Parathyroid adenoma (tissue), 2 donors: ENCODE data around the gene PRPF6.

Experiments
- H2AFZ ChIP-seq: fragments of 300-600 bp; sonication (generic); one replicate; pipeline ENCODE4 v1.7.0; 2017; ENCODE audit warnings: antibody characterized with exemption, mild to moderate bottlenecking
- H3K27ac ChIP-seq: fragments of 300-600 bp; sonication (generic); one replicate; pipeline ENCODE4 v1.7.0; 2017
- H3K27me3 ChIP-seq: fragments of 300-600 bp; sonication (generic); one replicate; pipeline ENCODE4 v1.7.0; 2017; ENCODE audit warnings: low read length; ENCODE audit not compliant: control insufficient read depth, insufficient read depth
- H3K36me3 ChIP-seq: fragments of 300-600 bp; sonication (generic); one replicate; pipeline ENCODE4 v1.7.0; 2017; ENCODE audit warnings: low read length; ENCODE audit not compliant: control insufficient read depth, insufficient read depth
- H3K4me1 ChIP-seq: fragments of 300-600 bp; sonication (generic); one replicate; pipeline ENCODE4 v1.7.0; 2017; ENCODE audit warnings: control low read depth
- H3K4me2 ChIP-seq: fragments of 300-600 bp; sonication (generic); one replicate; pipeline ENCODE4 v1.7.0; 2017; ENCODE audit warnings: low read length
- H3K4me3 ChIP-seq: fragments of 300-600 bp; sonication (generic); one replicate; pipeline ENCODE4 v1.7.0; 2017; ENCODE audit warnings: low read depth, low read length
- H3K79me2 ChIP-seq: fragments of 300-600 bp; sonication (generic); one replicate; pipeline ENCODE4 v1.7.0; 2017; ENCODE audit warnings: control low read depth
- H3K9ac ChIP-seq: fragments of 300-600 bp; sonication (generic); one replicate; pipeline ENCODE4 v1.7.0; 2017; ENCODE audit warnings: mild to moderate bottlenecking
- H3K9me3 ChIP-seq: fragments of 300-600 bp; sonication (generic); one replicate; pipeline ENCODE4 v1.7.0; 2017; ENCODE audit warnings: low read length; ENCODE audit not compliant: control insufficient read depth
- TF ChIP-seq, protein P1 (sequence below): fragments of 300-600 bp; sonication (generic); IDR thresholded peaks from one replicate; pipeline ENCODE4 v1.7.0; 2017; ENCODE audit warnings: antibody characterized with exemption, mild to moderate bottlenecking
- donor health status: primary hyperparathyroidism.

Gene PRPF6, protein sequence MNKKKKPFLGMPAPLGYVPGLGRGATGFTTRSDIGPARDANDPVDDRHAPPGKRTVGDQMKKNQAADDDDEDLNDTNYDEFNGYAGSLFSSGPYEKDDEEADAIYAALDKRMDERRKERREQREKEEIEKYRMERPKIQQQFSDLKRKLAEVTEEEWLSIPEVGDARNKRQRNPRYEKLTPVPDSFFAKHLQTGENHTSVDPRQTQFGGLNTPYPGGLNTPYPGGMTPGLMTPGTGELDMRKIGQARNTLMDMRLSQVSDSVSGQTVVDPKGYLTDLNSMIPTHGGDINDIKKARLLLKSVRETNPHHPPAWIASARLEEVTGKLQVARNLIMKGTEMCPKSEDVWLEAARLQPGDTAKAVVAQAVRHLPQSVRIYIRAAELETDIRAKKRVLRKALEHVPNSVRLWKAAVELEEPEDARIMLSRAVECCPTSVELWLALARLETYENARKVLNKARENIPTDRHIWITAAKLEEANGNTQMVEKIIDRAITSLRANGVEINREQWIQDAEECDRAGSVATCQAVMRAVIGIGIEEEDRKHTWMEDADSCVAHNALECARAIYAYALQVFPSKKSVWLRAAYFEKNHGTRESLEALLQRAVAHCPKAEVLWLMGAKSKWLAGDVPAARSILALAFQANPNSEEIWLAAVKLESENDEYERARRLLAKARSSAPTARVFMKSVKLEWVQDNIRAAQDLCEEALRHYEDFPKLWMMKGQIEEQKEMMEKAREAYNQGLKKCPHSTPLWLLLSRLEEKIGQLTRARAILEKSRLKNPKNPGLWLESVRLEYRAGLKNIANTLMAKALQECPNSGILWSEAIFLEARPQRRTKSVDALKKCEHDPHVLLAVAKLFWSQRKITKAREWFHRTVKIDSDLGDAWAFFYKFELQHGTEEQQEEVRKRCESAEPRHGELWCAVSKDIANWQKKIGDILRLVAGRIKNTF

DNA sequence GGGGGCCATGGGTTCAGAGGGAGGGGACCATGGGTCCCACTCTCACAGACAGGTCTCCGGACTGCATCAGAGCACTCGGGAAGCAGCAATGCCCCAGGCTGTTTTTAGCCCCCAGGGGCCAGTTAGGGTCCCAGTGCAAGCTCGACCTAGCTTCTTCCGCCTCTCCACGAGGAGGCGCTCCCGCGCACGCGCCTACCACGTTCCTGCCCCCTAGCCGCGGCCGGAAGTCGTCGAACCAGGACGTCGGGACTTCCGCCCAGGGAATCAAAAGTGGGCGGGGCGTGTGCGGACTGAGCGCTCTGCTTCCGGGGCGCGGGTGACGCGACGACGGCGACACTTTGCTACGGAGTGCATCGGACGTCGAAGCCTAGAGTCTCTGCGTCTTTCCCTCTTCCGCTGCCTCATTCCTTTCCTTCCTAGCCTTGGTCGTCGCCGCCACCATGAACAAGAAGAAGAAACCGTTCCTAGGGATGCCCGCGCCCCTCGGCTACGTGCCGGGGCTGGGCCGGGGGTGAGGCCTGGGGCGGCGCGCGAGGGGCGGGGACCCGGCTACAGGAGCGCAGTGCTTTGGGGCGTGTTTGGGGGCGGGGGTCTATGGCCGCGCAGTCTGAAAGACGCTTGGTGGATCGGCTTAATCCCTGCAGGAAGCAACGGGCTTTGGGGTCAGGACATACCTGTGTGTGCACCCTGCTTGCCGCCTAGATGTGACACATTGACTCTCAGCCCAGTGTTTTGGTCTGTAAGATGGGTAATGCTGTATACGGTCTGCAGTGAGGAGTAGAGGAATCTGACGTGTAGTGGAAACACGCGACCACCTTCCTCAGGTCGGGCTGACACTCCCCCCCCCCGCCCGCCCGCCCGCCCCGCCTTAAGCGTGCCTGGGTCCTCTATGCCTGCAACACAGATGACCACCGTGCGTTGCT is at the start of gene PRPF6:
TSS of gene PRPF6 (plus strand) at position 327 of the 923 bp plus-strand sequence. CDS start at position 441, 114 bp downstream.
- Histone ChIP-seq H3K4me3 (peak within 1 kb of the TSS; percentile 73), H3K4me2 (peak within 1 kb of the TSS; percentile 57), H3K27ac (peak within 1 kb of the TSS; percentile 90), H3K9me3 (no peaks in the 10 kb centered on the region), H3K4me1 (peaks cover 11% of the 10 kb centered on the region), H2AFZ (peak within 1 kb of the TSS; percentile 99), H3K27me3 (no peaks in the 10 kb centered on the region), H3K9ac (peak within 1 kb of the TSS; percentile 93), H3K79me2 (peaks cover 11% of the 10 kb centered on the region), H3K36me3 (no peaks in the 10 kb centered on the region)
- TF ChIP-seq, protein P1, sequence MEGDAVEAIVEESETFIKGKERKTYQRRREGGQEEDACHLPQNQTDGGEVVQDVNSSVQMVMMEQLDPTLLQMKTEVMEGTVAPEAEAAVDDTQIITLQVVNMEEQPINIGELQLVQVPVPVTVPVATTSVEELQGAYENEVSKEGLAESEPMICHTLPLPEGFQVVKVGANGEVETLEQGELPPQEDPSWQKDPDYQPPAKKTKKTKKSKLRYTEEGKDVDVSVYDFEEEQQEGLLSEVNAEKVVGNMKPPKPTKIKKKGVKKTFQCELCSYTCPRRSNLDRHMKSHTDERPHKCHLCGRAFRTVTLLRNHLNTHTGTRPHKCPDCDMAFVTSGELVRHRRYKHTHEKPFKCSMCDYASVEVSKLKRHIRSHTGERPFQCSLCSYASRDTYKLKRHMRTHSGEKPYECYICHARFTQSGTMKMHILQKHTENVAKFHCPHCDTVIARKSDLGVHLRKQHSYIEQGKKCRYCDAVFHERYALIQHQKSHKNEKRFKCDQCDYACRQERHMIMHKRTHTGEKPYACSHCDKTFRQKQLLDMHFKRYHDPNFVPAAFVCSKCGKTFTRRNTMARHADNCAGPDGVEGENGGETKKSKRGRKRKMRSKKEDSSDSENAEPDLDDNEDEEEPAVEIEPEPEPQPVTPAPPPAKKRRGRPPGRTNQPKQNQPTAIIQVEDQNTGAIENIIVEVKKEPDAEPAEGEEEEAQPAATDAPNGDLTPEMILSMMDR = peak; percentile 92

DNA sequence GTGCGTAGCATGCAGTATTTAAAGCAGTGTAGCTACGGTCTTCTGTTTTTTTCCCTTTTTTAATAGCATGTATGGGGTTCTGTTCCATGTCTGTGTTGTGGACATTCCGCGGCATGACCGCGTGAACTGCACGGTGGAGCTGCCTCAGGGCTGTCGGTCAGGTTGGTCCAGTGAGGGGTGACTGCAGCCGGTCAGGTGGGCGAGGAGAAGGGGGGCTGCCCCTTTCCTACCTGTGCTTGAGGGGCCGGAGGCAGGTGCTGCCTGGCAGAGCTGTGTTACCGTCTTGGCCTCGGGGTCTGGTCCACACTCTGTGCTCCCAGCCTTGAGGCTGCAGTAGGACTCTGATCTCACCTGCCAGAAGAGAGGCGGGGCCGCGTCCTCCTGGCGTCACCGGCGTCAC is 49.2 kb upstream of the PRPF6 start:
- Histone ChIP-seq H3K4me2 (no peak overlapping the region), H3K27ac (no peak overlapping the region), H3K79me2 (peaks cover 37% of the 10 kb centered on the region), H3K4me3 (no peak overlapping the region), H3K9me3 (no peaks in the 10 kb centered on the region), H3K27me3 (no peaks in the 10 kb centered on the region), H3K36me3 (no peaks in the 10 kb centered on the region), H3K9ac (no peak overlapping the region), H2AFZ (no peak overlapping the region), H3K4me1 (no peaks in the 10 kb centered on the region)
- TF ChIP-seq, protein P1 = no peak

DNA sequence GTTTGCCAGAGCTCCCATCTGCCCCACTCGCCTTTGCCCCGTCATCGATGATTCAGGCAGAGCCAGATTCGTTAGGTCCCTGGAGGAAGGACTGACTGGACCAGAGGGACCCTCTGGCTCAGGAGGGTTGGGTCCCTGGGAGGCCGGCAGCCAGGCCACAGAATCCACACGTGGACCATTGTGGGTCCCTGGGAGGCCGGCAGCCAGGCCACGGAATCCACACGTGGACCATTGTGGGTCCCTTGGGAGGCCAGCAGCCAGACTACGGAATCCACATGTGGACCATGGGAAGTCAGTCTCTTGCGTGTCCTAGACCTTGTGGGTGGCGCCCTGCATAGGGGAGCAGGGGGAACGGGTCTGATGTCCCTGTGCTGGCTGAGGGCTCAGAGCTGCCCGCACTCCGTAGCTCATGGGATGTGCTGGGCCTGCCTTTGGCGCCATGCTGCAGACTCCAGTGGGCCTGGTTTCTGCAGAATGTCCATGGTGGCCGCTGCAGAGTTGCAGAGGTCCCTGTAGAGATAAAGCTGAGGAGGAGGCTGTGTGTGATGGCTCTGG is 48.2 kb upstream of the PRPF6 start:
- H3K36me3 ChIP-seq = no peaks in the 10 kb centered on the region
- no peak overlapping the region for H3K4me3 ChIP-seq
- H3K27me3 ChIP-seq = no peaks in the 10 kb centered on the region
- H3K27ac ChIP-seq = no peak overlapping the region
- H3K79me2 ChIP-seq = peaks cover 40% of the 10 kb centered on the region
- no peak overlapping the region for H3K4me2 ChIP-seq
- H3K4me1 ChIP-seq = no peaks in the 10 kb centered on the region
- TF ChIP-seq, protein P1 = no peak
- no peak overlapping the region for H3K9ac ChIP-seq
- H3K9me3 ChIP-seq = no peaks in the 10 kb centered on the region
- no peak overlapping the region for H2AFZ ChIP-seq

DNA sequence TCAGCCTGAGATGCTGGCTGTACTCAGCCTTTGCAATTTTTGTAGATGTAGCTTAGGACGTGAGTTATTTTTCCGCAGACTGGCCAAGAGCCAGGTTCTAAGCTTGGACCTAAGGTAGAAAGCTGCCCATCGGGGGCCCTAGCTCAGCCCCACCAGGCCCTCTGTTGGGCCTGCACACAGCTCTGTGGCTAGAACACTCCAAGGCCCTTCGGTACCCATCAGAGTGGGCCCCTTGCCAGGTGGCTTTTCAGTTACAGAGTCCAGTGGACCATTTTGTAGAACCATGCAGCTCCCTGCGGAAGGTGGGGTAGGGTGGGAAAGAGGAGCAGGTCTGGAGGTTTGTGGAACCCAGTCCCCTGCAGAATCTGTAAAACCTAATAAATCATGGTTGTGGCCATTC is 47.3 kb upstream of the PRPF6 start:
- no peak overlapping the region for H3K27ac ChIP-seq
- no peaks in the 10 kb centered on the region for H3K4me1 ChIP-seq
- no peak overlapping the region for H2AFZ ChIP-seq
- H3K4me3 ChIP-seq = no peak overlapping the region
- H3K9me3 ChIP-seq = no peaks in the 10 kb centered on the region
- no peaks in the 10 kb centered on the region for H3K36me3 ChIP-seq
- H3K4me2 ChIP-seq = no peak overlapping the region
- TF ChIP-seq, protein P1 = no peak
- no peaks in the 10 kb centered on the region for H3K27me3 ChIP-seq
- H3K79me2 ChIP-seq = peaks cover 38% of the 10 kb centered on the region
- no peak overlapping the region for H3K9ac ChIP-seq
